Activated T-helper 2 cell treated with anti-CD3 and anti-CD28 coated beads, Interferon-gamma antibody, Interleukin-2, Interleukin-4, amounts not matched to agents 10 μg/mL and 5 μg/mL and 100 μg/mL, durations not matched to agents 14 hours and 24 hours and 36 hours (primary cell): Measurements from ENCODE around the gene SLC8B1. TPM values are rescaled to one million over a fixed set of nuclear protein-coding genes. Genes with fewer than 3 reads are reported as not detected.
A peak's percentile ranks its signal among the peaks of the same experiment; 100 is the strongest.

Experiments
- DNase-seq: peaks from one replicate; pipeline ENCODE4 v3.0.0; 2021; ENCODE audit warnings: low spot score
- H3K27ac Mint-ChIP-seq: one replicate; pipeline ENCODE4 v1.8.0; 2021; ENCODE audit warnings: mixed read lengths
- H3K27me3 Mint-ChIP-seq: one replicate; pipeline ENCODE4 v1.8.0; 2021; ENCODE audit warnings: low read depth, mixed read lengths
- H3K36me3 Mint-ChIP-seq: one replicate; pipeline ENCODE4 v1.8.0; 2021; ENCODE audit warnings: low read depth, mixed read lengths
- H3K4me1 Mint-ChIP-seq: one replicate; pipeline ENCODE4 v1.8.0; 2021; ENCODE audit warnings: low read depth, mixed read lengths
- H3K4me3 Mint-ChIP-seq: one replicate; pipeline ENCODE4 v1.8.0; 2021; ENCODE audit warnings: low read depth, mild to moderate bottlenecking, moderate library complexity, mixed read lengths
- H3K9me3 Mint-ChIP-seq: one replicate; pipeline ENCODE4 v1.8.0; 2021; ENCODE audit warnings: mixed read lengths
- intact Hi-C: fragments of 100-400 bp; cut with micrococcal nuclease; formaldehyde crosslinking; loops from one replicate; pipeline ENCODE4 v1.15.1; 2023
- total RNA-seq: library from RNA; stranded (reverse); gene quantifications from 2 replicates; pipeline ENCODE4 v1.2.3, GENCODE V29; 2022

Gene SLC8B1
- total RNA-seq, 1 donor from 2014 or later, result 20.8 TPM

- no peak for DNase-seq
- Mint-ChIP-seq H3K36me3 (peaks cover 39% of the 10 kb centered on the region), H3K27ac (no peak overlapping the region), H3K4me3 (no peak overlapping the region), H3K27me3 (no peaks in the 10 kb centered on the region), H3K4me1 (peaks cover 14% of the 10 kb centered on the region), H3K9me3 (no peaks in the 10 kb centered on the region)
- intact Hi-C loops, result no loop called here
These were observed 29.5 kb downstream of the SLC8B1 start for GRCh38 chr12:113305281-113305856.

GRCh38 chr12:113302886-113303640, 31.8 kb downstream of the SLC8B1 start:
- H3K4me1 Mint-ChIP-seq, result peaks cover 14% of the 10 kb centered on the region
- H3K4me3 Mint-ChIP-seq, result no peak overlapping the region
- DNase-seq, result no peak
- peaks cover 34% of the 10 kb centered on the region for H3K36me3 Mint-ChIP-seq
- peak overlapping the region; percentile 5 for H3K27ac Mint-ChIP-seq
- no peaks in the 10 kb centered on the region for H3K27me3 Mint-ChIP-seq
- intact Hi-C loops, result no loop called here
- no peaks in the 10 kb centered on the region for H3K9me3 Mint-ChIP-seq

GRCh38 chr12:113302466-113302865, 32.4 kb downstream of the SLC8B1 start:
- Mint-ChIP-seq H3K4me3 (no peak overlapping the region), H3K27me3 (no peaks in the 10 kb centered on the region), H3K4me1 (peaks cover 14% of the 10 kb centered on the region), H3K9me3 (no peaks in the 10 kb centered on the region), H3K36me3 (peaks cover 32% of the 10 kb centered on the region), H3K27ac (no peak overlapping the region)
- DNase-seq, result no peak
- intact Hi-C loops, result no loop called here

- H3K27me3 Mint-ChIP-seq, result no peaks in the 10 kb centered on the region
- DNase-seq, result no peak
- H3K36me3 Mint-ChIP-seq, result peaks cover 29% of the 10 kb centered on the region
- no peak overlapping the region for H3K4me3 Mint-ChIP-seq
- no peak overlapping the region for H3K27ac Mint-ChIP-seq
- intact Hi-C loops, result no loop called here
- H3K4me1 Mint-ChIP-seq, result peaks cover 14% of the 10 kb centered on the region
- no peaks in the 10 kb centered on the region for H3K9me3 Mint-ChIP-seq
These were observed 33.1 kb downstream of the SLC8B1 start for GRCh38 chr12:113301811-113302210.

GRCh38 chr12:113299619-113300237, 35.2 kb downstream of the SLC8B1 start:
- Mint-ChIP-seq H3K36me3 (peaks cover 34% of the 10 kb centered on the region), H3K4me1 (peaks cover 14% of the 10 kb centered on the region), H3K27ac (no peak overlapping the region), H3K27me3 (no peaks in the 10 kb centered on the region), H3K4me3 (no peak overlapping the region), H3K9me3 (no peaks in the 10 kb centered on the region)
- intact Hi-C loops, result no loop called here
- no peak for DNase-seq

GRCh38 chr12:113298861-113299545, 35.9 kb downstream of the SLC8B1 start:
- Mint-ChIP-seq H3K27me3 (no peaks in the 10 kb centered on the region), H3K9me3 (no peaks in the 10 kb centered on the region), H3K27ac (no peak overlapping the region), H3K36me3 (peaks cover 34% of the 10 kb centered on the region), H3K4me3 (no peak overlapping the region), H3K4me1 (peaks cover 14% of the 10 kb centered on the region)
- no peak for DNase-seq
- intact Hi-C loops, result no loop called here

- peaks cover 29% of the 10 kb centered on the region for H3K36me3 Mint-ChIP-seq
- no peak for DNase-seq
- H3K27ac Mint-ChIP-seq, result no peak overlapping the region
- no peak overlapping the region for H3K4me3 Mint-ChIP-seq
- intact Hi-C loops, result no loop called here
- no peaks in the 10 kb centered on the region for H3K27me3 Mint-ChIP-seq
- H3K9me3 Mint-ChIP-seq, result no peaks in the 10 kb centered on the region
- H3K4me1 Mint-ChIP-seq, result peaks cover 11% of the 10 kb centered on the region
These were observed 36.5 kb downstream of the SLC8B1 start for GRCh38 chr12:113298472-113298817.

GRCh38 chr12:113297621-113298471, 37.1 kb downstream of the SLC8B1 start:
- Mint-ChIP-seq H3K4me3 (no peak overlapping the region), H3K36me3 (peaks cover 25% of the 10 kb centered on the region), H3K27me3 (no peaks in the 10 kb centered on the region), H3K27ac (no peak overlapping the region), H3K9me3 (no peaks in the 10 kb centered on the region), H3K4me1 (peaks cover 5% of the 10 kb centered on the region)
- intact Hi-C loops, result no loop called here
- no peak for DNase-seq

GRCh38 chr12:113297214-113297587, 37.7 kb downstream of the SLC8B1 start:
- H3K9me3 Mint-ChIP-seq, result no peaks in the 10 kb centered on the region
- H3K27ac Mint-ChIP-seq, result no peak overlapping the region
- H3K4me3 Mint-ChIP-seq, result no peak overlapping the region
- H3K36me3 Mint-ChIP-seq, result peaks cover 26% of the 10 kb centered on the region
- intact Hi-C loops, result no loop called here
- DNase-seq, result no peak
- no peaks in the 10 kb centered on the region for H3K27me3 Mint-ChIP-seq
- no peaks in the 10 kb centered on the region for H3K4me1 Mint-ChIP-seq

GRCh38 chr12:113296557-113297213, 38.2 kb downstream of the SLC8B1 start:
- Mint-ChIP-seq H3K4me3 (no peak overlapping the region), H3K27ac (no peak overlapping the region), H3K27me3 (no peaks in the 10 kb centered on the region), H3K36me3 (peaks cover 21% of the 10 kb centered on the region), H3K4me1 (no peaks in the 10 kb centered on the region), H3K9me3 (no peaks in the 10 kb centered on the region)
- intact Hi-C loops, result no loop called here
- DNase-seq, result no peak

GRCh38 chr12:113295886-113296556, 38.9 kb downstream of the SLC8B1 start:
- no peak for DNase-seq
- Mint-ChIP-seq H3K27ac (no peak overlapping the region), H3K9me3 (no peaks in the 10 kb centered on the region), H3K27me3 (no peaks in the 10 kb centered on the region), H3K36me3 (peaks cover 26% of the 10 kb centered on the region), H3K4me3 (no peak overlapping the region), H3K4me1 (no peaks in the 10 kb centered on the region)
- intact Hi-C loops, result no loop called here
